T-helper 9 cell (primary cell): ENCODE data around the gene CSRNP2.
A peak's percentile ranks its signal among the peaks of the same experiment; 100 is the strongest.
"Not testable (repeated sequence)": the region's sequence is repeated elsewhere in the genome, so short reads cannot be mapped to it uniquely, and the experiment has no call there.

ENCODE experiments used
- DNase-seq: peaks from one replicate; pipeline ENCODE4 v3.0.0-alpha.2; 2020

Gene CSRNP2

GRCh38 chr12:51025836-51026638 lies 57.4 kb downstream of the CSRNP2 start, which contains the start of gene SLC11A2:
Gene SLC11A2, minus strand, starts transcription at chr12:51026384. Its CDS starts 15,656 bp downstream, at chr12:51010728.
- DNase-seq, result peak; percentile 88

DNA sequence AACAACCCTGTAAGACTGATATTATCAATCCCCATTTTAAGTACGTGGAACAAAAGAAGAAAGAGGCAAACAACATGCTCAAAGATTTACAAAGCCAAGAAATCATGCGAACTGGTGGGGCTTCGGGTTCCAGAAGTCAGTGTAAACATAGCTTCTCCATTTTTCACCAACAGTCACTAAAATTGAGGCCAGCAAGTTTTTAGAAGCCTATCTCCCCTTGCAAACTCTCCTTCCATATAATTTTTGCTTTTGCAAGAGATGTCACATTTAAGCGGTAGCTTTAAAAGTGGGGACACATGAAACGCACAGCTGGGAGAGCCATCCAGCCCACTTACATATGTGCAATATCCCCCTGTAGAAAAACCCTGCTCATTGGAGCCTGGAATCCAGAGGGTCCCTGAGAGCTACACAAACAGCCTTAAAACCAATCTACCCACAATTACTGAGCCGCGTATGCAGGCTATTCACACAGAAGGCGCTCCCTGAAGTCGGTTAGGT lies 58.0 kb downstream of the CSRNP2 start:
- no peak for DNase-seq

DNA sequence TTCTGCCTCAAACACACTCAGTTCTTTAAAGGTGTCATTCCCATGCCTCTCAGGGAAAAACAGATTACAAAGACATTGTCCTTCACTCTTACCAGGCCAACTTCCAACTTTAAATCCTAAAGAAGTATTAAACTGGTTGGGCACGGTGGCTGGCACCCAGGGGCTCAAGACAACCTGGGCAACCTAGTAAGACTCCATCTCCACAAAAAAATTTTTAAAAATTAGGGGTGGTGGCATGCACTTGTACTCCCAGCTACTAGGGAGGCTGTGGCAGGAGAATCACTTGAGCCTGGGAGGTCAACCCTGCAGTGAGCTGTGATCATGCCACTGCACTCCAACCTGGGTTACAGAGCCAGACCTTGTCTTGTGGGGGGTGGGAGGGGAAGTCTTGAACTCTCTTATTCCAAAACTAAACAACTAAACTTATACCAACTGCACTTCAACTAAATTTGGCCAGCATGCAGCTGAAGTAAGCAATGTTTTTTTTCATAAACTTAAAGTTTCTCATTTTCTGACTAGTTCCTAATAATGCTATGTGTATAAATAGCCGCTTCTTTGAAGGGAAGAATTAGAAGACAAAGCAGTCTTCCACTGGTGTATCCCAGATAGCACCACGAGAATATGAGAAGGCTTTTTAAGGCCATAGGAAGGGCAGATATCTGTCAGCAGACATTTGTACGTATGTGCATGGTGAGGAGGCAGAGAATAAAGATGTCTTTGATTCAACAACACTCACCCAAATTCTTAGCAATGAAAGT lies 59.6 kb downstream of the CSRNP2 start:
- DNase-seq, result no peak

DNA sequence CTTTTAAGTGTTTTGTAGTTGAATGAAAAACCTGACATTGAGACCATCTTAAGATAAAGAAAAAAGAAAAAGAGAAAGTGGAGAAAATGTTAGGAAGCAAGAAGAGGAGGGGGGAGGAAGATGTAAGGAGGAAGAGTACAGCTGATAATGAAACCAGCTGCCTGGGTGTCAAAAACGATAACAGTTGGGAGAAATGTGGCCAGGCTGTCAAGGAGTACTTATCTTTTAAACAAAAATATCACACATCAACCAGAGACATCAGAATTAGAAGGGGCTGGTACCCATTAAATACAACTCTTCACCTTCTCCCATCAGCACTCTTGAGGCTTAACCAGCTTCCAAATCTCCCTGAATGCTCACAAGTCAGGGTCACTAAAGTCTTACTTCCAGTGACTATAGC lies 61.7 kb downstream of the CSRNP2 start:
- no peak for DNase-seq

DNA sequence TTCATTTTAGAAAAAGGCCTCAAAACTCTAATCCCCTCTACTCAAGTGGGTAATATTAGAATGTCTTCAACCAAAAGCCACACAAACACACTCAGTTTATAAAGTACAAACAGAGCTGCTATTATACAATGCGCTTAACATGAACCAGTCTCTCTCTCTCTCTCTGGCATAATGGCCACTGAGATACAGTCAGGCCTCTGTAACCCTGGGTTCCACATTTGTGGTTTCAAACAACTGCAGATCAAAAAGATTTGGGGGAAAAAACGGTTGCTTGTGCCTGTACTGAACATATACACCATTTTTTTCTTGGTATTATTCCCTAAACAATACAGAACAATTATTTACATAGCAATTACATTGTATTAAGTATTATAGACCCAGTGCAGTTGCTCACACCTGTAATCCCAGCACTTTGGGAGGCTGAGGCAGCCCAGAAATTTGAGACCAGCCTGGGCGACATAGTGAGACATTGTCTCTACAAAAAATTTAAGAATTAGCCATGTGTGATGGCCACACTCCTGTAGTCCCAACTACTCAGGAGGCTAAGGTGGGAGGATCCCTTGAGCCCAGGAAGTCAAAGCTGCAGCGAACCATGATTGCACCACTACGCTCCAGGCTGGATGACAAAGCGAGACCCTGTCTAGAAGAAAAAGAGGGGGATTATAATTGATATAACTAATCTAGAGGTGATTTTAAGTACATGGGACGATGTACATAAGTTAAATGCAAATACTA lies 62.8 kb downstream of the CSRNP2 start:
- no peak for DNase-seq

- no peak for DNase-seq
Measured at GRCh38 chr12:51019927-51020326, 63.5 kb downstream of the CSRNP2 start.

- DNase-seq, result no peak
Measured at GRCh38 chr12:51018956-51019355, 64.4 kb downstream of the CSRNP2 start.

- DNase-seq, result no peak
Measured at GRCh38 chr12:51017452-51017851, 65.9 kb downstream of the CSRNP2 start.

DNA sequence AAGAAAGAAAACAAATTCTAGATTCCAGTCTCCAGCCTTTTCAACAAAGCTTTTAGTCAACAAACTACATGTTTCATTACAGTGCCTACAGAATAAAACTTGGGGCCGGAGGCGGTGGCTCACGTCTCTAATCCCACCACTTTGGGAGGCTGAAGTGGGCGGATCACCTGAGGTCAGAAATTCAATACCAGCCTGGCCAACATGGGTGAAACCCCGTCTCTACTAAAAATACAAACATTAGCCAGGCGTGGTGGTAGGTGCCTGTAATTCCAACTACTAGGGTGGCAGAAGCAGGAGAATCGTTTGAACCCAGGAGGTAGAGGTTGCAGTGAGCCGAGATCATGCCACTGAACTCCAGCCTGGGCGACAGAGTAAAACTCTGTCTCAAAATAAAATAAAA lies 68.9 kb downstream of the CSRNP2 start:
- DNase-seq, result not testable (repeated sequence)

DNA sequence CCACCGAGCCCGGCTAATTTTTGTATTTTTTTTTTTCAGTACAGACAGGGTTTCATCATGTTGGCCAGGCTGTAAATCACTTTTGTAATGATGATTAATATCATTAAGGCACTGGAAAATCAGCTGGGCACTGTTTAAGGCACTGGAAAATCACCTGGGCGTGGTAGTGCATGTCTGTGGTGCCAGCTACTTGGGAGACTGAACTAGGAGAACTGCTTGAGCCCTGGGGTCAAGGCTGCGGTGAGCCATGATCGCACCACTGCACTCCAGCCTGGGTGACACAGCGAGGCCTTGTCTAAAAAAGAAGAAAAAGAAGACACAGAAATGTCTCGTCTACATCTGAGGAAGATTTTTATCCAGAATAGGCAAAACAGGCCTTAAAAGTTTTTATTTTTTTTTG lies 70.0 kb downstream of the CSRNP2 start:
- no peak for DNase-seq

DNA sequence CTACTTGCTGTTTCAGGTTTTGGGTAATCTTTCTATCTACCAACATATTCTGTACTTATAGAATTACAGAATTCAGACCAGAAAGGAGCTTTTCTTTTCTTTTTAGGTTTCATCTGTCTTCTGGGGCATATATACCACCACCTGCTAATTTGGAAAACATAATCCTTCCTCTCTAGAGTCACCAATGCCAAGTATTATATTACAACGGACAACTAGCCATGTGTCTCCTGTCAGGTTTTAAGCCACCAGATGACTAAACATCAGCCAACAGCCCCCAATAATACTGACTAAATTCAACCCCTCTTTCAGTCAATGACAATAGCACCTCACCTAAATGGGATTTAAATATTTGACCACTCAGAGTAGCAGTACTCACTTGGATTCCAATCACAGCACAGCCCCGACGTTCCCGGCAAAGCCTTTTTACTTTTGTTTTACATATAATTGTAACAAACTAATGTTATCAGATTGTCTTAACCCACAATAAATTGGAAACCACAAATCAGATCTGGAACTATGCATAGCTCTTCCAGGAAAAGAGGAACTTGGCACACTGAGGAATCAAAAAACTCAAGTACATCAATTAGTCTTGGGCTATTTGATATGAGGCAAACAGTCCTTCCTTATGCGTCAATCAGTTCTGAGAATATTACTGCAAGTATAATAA lies 70.7 kb downstream of the CSRNP2 start:
- no peak for DNase-seq

GRCh38 chr12:51011955-51012354 lies 71.4 kb downstream of the CSRNP2 start:
- no peak for DNase-seq
